HEK293 (cell line): Measurements from ENCODE around the gene RASA2.

ENCODE experiments used
- CTCF ChIA-PET: fragments of 350-600 bp; formaldehyde crosslinking; extraction: SDS; loops from one replicate; lab custom pipeline; 2021; ENCODE audit warnings: antibody characterized with exemption; lab: Yijun Ruan, JAX
- POLR2A ChIA-PET: fragments of 300-600 bp; formaldehyde crosslinking; extraction: SDS; loops from one replicate; lab custom pipeline; 2020; ENCODE audit warnings: antibody characterized with exemption, inconsistent platforms; lab: Yijun Ruan, JAX
- H3K27ac ChIP-seq: fragments of 200-500 bp; sonication (Bioruptor generic); 2 replicates; pipeline ENCODE4 v1.5.1; 2014; ENCODE audit warnings: low read depth, low read length, control low read depth, inconsistent platforms; ENCODE audit errors: extremely low read depth
- H3K36me3 ChIP-seq, 2 experiments: fragments of 200-500 bp in 1 of 2; sonication (Bioruptor generic) in 1 of 2; 1 replicate in 1 of 2; 2 replicates in 1 of 2; pipeline ENCODE4 v1.5.1; 2014 to 2017; ENCODE audit warnings: inconsistent platforms in 2 of 2, low read length in 2 of 2; ENCODE audit not compliant: control insufficient read depth in 2 of 2, insufficient read depth in 1 of 2
- H3K4me1 ChIP-seq: fragments of 200-500 bp; sonication (Bioruptor generic); 2 replicates; pipeline ENCODE4 v1.5.1; 2014; ENCODE audit warnings: mild to moderate bottlenecking, low read length, inconsistent platforms; ENCODE audit not compliant: control insufficient read depth, insufficient read depth
- H3K4me3 ChIP-seq: 2 replicates; pipeline ENCODE4 v1.5.1; 2011; ENCODE audit warnings: low read depth, mild to moderate bottlenecking, control low read depth, low read length, moderate library complexity
- H3K9me3 ChIP-seq: fragments of 200-500 bp; sonication (Bioruptor generic); 2 replicates; pipeline ENCODE4 v1.5.1; 2014; ENCODE audit warnings: low read depth, low read length, inconsistent platforms; ENCODE audit not compliant: control insufficient read depth, insufficient read depth
- BCL11B ChIP-seq: fragments of 450-650 bp; formaldehyde crosslinking; IDR thresholded peaks from 2 replicates; pipeline ENCODE4 v1.5.1; 2016; ENCODE audit warnings: low read depth, missing biosample characterization, missing genetic modification characterization
- HOXA7 ChIP-seq: sonication (generic); formaldehyde crosslinking; IDR thresholded peaks from 2 replicates; pipeline ENCODE4 v1.8.1; 2022; ENCODE audit warnings: missing genetic modification reagents, borderline replicate concordance
- KLF10 ChIP-seq: fragments of 450-650 bp; IDR thresholded peaks from 2 replicates; pipeline ENCODE4 v1.5.1; 2018; ENCODE audit warnings: missing biosample characterization, mild to moderate bottlenecking, missing genetic modification characterization
- KLF9 ChIP-seq: fragments of 450-650 bp; formaldehyde crosslinking; IDR thresholded peaks from 2 replicates; pipeline ENCODE4 v1.5.1; 2016; ENCODE audit warnings: missing biosample characterization, missing genetic modification characterization, low read depth
- PRDM1 ChIP-seq: fragments of 450-650 bp; formaldehyde crosslinking; IDR thresholded peaks from 2 replicates; pipeline ENCODE4; 2016; ENCODE audit warnings: missing biosample characterization, missing genetic modification characterization
- PRDM6 ChIP-seq: fragments of 450-650 bp; formaldehyde crosslinking; IDR thresholded peaks from 2 replicates; pipeline ENCODE4 v1.5.1; 2017; ENCODE audit warnings: missing biosample characterization, missing genetic modification characterization
- YY2 ChIP-seq: fragments of 450-650 bp; formaldehyde crosslinking; IDR thresholded peaks from 2 replicates; pipeline ENCODE4 v1.5.1; 2016; ENCODE audit warnings: missing biosample characterization, missing genetic modification characterization
- ZBTB21 ChIP-seq: fragments of 450-650 bp; formaldehyde crosslinking; IDR thresholded peaks from 2 replicates; pipeline ENCODE4 v1.5.1; 2017; ENCODE audit warnings: missing biosample characterization, missing genetic modification characterization
- ZFHX2 ChIP-seq: fragments of 450-650 bp; formaldehyde crosslinking; conservative IDR thresholded peaks from 2 replicates; pipeline ENCODE4 v1.5.1; 2016; ENCODE audit warnings: missing biosample characterization, missing genetic modification characterization
- ZNF112 ChIP-seq: fragments of 450-650 bp; formaldehyde crosslinking; IDR thresholded peaks from 2 replicates; pipeline ENCODE4 v1.5.0; 2017; ENCODE audit warnings: missing biosample characterization, missing genetic modification characterization
- ZNF174 ChIP-seq: fragments of 450-650 bp; formaldehyde crosslinking; IDR thresholded peaks from 2 replicates; pipeline ENCODE4 v1.5.0; 2017; ENCODE audit warnings: missing biosample characterization, mild to moderate bottlenecking, missing genetic modification characterization
- ZNF280C ChIP-seq: fragments of 450-650 bp; formaldehyde crosslinking; IDR thresholded peaks from 2 replicates; pipeline ENCODE4 v1.5.1; 2016; ENCODE audit warnings: missing biosample characterization, missing genetic modification characterization
- ZNF341 ChIP-seq: fragments of 450-650 bp; formaldehyde crosslinking; IDR thresholded peaks from 2 replicates; pipeline ENCODE4; 2016; ENCODE audit warnings: low read depth, missing biosample characterization, missing genetic modification characterization
- ZNF398 ChIP-seq: fragments of 450-650 bp; formaldehyde crosslinking; IDR thresholded peaks from 2 replicates; pipeline ENCODE4 v1.5.1; 2017; ENCODE audit warnings: missing biosample characterization, missing genetic modification characterization
- ZNF501 ChIP-seq: fragments of 450-650 bp; formaldehyde crosslinking; IDR thresholded peaks from 2 replicates; pipeline ENCODE4 v1.5.1; 2016; ENCODE audit warnings: missing biosample characterization, missing genetic modification characterization
- ZNF639 ChIP-seq: fragments of 450-650 bp; formaldehyde crosslinking; IDR thresholded peaks from 2 replicates; pipeline ENCODE4 v1.5.1; 2016; ENCODE audit warnings: missing biosample characterization, missing genetic modification characterization
- ZNF747 ChIP-seq: fragments of 450-650 bp; formaldehyde crosslinking; IDR thresholded peaks from 2 replicates; pipeline ENCODE4 v1.5.1; 2016; ENCODE audit warnings: missing biosample characterization, missing genetic modification characterization
- ZNF76 ChIP-seq: fragments of 450-650 bp; formaldehyde crosslinking; IDR thresholded peaks from 2 replicates; pipeline ENCODE4; 2016; ENCODE audit warnings: low read depth, missing biosample characterization, missing genetic modification characterization, borderline replicate concordance
- ZNF776 ChIP-seq: fragments of 450-650 bp; formaldehyde crosslinking; IDR thresholded peaks from 2 replicates; pipeline ENCODE4 v1.5.0; 2017; ENCODE audit warnings: missing biosample characterization, missing genetic modification characterization, borderline replicate concordance
- ZNF792 ChIP-seq: fragments of 450-650 bp; formaldehyde crosslinking; IDR thresholded peaks from 2 replicates; pipeline ENCODE4 v1.5.1; 2016; ENCODE audit warnings: missing biosample characterization, missing genetic modification characterization
- ZSCAN30 ChIP-seq: fragments of 450-650 bp; IDR thresholded peaks from 2 replicates; pipeline ENCODE4 v1.5.1; 2018; ENCODE audit warnings: missing biosample characterization, mild to moderate bottlenecking, missing genetic modification characterization, moderate library complexity
- TF ChIP-seq, protein P1 (sequence below): fragments of 450-650 bp; formaldehyde crosslinking; IDR thresholded peaks from 2 replicates; pipeline ENCODE4 v1.5.1; 2016; ENCODE audit warnings: missing biosample characterization, missing genetic modification characterization
- TF ChIP-seq, protein P2 (sequence below): fragments of 450-650 bp; formaldehyde crosslinking; IDR thresholded peaks from 2 replicates; pipeline ENCODE4 v1.5.1; 2017; ENCODE audit warnings: missing biosample characterization, mild to moderate bottlenecking, missing genetic modification characterization, moderate library complexity

Gene RASA2

GRCh38 chr3:141462176-141462859 lies 24.5 kb upstream of the RASA2 start:
- no peak overlapping the region for H3K27ac ChIP-seq
- no peak for TF ChIP-seq KLF9 (tag by site-specific recombination)
- TF ChIP-seq ZBTB21 (tag by site-specific recombination), result no peak
- no peak for TF ChIP-seq ZNF280C (tag by site-specific recombination)
- TF ChIP-seq ZNF341 (tag by site-specific recombination), result no peak
- TF ChIP-seq ZNF776 (tag by site-specific recombination), result no peak
- no peak for TF ChIP-seq ZNF792 (tag by site-specific recombination)
- no peak for TF ChIP-seq ZNF112 (tag by site-specific recombination)
- no peak for TF ChIP-seq HOXA7
- ChIA-PET CTCF (interaction anchor here (2.1 to 4.4 kb wide), 2 partner anchors 10 to 97 kb away, joined by 5 to 79 read pairs; no protein-coding TSS in a partner anchor), POLR2A (no interaction called here)
- H3K4me1 ChIP-seq, result no peaks in the 10 kb centered on the region
- no peaks in the 10 kb centered on the region for H3K9me3 ChIP-seq
- no peaks in the 10 kb centered on the region for H3K36me3 ChIP-seq
- no peak overlapping the region for H3K4me3 ChIP-seq

- CTCF ChIA-PET, result interaction anchor here (0.6 to 1.7 kb wide), 6 partner anchors 9 to 153 kb away, joined by 3 to 9 read pairs (median 5); no protein-coding TSS in a partner anchor
- Histone ChIP-seq H3K9me3 (no peaks in the 10 kb centered on the region), H3K4me1 (no peaks in the 10 kb centered on the region), H3K36me3 (no peaks in the 10 kb centered on the region), H3K4me3 (no peak overlapping the region), H3K27ac (no peak overlapping the region)
- POLR2A ChIA-PET, result interaction anchor here (0.6 kb wide), 1 partner anchor 71 kb away, joined by 6 read pairs; no protein-coding TSS in a partner anchor
- TF ChIP-seq ZNF398 (tag by site-specific recombination) (no peak), ZSCAN30 (tag by site-specific recombination) (no peak), ZNF501 (tag by site-specific recombination) (no peak), BCL11B (tag by site-specific recombination) (no peak), YY2 (no peak), ZNF76 (no peak), PRDM1 (no peak), ZNF747 (no peak), ZNF639 (tag by site-specific recombination) (no peak), PRDM6 (tag by site-specific recombination) (no peak), ZNF174 (tag by site-specific recombination) (no peak), ZFHX2 (tag by site-specific recombination) (no peak), KLF10 (tag by site-specific recombination) (no peak)
- TF ChIP-seq, protein P1, sequence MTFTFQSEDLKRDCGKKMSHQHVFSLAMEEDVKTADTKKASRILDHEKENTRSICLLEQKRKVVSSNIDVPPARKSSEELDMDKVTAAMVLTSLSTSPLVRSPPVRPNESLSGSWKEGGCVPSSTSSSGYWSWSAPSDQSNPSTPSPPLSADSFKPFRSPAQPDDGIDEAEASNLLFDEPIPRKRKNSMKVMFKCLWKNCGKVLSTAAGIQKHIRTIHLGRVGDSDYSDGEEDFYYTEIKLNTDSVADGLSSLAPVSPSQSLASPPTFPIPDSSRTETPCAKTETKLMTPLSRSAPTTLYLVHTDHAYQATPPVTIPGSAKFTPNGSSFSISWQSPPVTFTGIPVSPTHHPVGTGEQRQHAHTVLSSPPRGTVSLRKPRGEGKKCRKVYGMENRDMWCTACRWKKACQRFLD, result no peak
- TF ChIP-seq, protein P2, sequence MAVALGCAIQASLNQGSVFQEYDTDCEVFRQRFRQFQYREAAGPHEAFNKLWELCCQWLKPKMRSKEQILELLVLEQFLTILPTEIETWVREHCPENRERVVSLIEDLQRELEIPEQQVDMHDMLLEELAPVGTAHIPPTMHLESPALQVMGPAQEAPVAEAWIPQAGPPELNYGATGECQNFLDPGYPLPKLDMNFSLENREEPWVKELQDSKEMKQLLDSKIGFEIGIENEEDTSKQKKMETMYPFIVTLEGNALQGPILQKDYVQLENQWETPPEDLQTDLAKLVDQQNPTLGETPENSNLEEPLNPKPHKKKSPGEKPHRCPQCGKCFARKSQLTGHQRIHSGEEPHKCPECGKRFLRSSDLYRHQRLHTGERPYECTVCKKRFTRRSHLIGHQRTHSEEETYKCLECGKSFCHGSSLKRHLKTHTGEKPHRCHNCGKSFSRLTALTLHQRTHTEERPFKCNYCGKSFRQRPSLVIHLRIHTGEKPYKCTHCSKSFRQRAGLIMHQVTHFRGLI (tag by site-specific recombination), result no peak
Observed at GRCh38 chr3:141465221-141465620, 21.6 kb upstream of the RASA2 start.
